ENCODE data around the gene LGI2.

LGI2 gene

GRCh38 chr4:24992968-24993367 is 37.8 kb downstream of the LGI2 start:
- no peak for FAIRE-seq

GRCh38 chr4:24991015-24991414 is 39.7 kb downstream of the LGI2 start:
- FAIRE-seq: no peak

- no peak for FAIRE-seq
Measured at GRCh38 chr4:24989327-24989726, 41.4 kb downstream of the LGI2 start.

GRCh38 chr4:24988776-24989175 is 42.0 kb downstream of the LGI2 start:
- no peak for FAIRE-seq

- no peak for FAIRE-seq
Measured at GRCh38 chr4:24984602-24985532, 45.9 kb downstream of the LGI2 start.

GRCh38 chr4:24980740-24981139 is 50.0 kb downstream of the LGI2 start:
- FAIRE-seq: no peak

GRCh38 chr4:24980064-24980690 is 50.6 kb downstream of the LGI2 start:
- no peak for FAIRE-seq

GRCh38 chr4:24979554-24979953 is 51.2 kb downstream of the LGI2 start:
- FAIRE-seq: no peak

GRCh38 chr4:24978291-24979075 is 52.3 kb downstream of the LGI2 start:
- no peak for FAIRE-seq

- FAIRE-seq: no peak
Measured at GRCh38 chr4:24975510-24975909, 55.2 kb downstream of the LGI2 start.

- FAIRE-seq: no peak
Measured at GRCh38 chr4:24973747-24974601, 56.8 kb downstream of the LGI2 start.

GRCh38 chr4:24973404-24973746 is 57.4 kb downstream of the LGI2 start:
- no peak for FAIRE-seq

GRCh38 chr4:24971192-24971591 is 59.6 kb downstream of the LGI2 start:
- no peak for FAIRE-seq

- FAIRE-seq: no peak
Measured at GRCh38 chr4:24970635-24971034, 60.1 kb downstream of the LGI2 start.

GRCh38 chr4:24970191-24970590 is 60.6 kb downstream of the LGI2 start:
- no peak for FAIRE-seq

- FAIRE-seq: no peak
Measured at GRCh38 chr4:24969486-24969885, 61.3 kb downstream of the LGI2 start.

- no peak for FAIRE-seq
Measured at GRCh38 chr4:24968992-24969391, 61.8 kb downstream of the LGI2 start.

- FAIRE-seq: no peak
Measured at GRCh38 chr4:24968278-24968677, 62.5 kb downstream of the LGI2 start.

GRCh38 chr4:24967346-24967745 is 63.4 kb downstream of the LGI2 start:
- FAIRE-seq: no peak

- FAIRE-seq: no peak
Measured at GRCh38 chr4:24966076-24966475, 64.7 kb downstream of the LGI2 start.

- FAIRE-seq: no peak
Measured at GRCh38 chr4:24965627-24966026, 65.1 kb downstream of the LGI2 start.

GRCh38 chr4:24963277-24963676 is 67.5 kb downstream of the LGI2 start:
- no peak for FAIRE-seq

GRCh38 chr4:24957886-24958285 is 72.9 kb downstream of the LGI2 start:
- no peak for FAIRE-seq
